Central memory CD8-positive, alpha-beta T cell (primary cell): ENCODE measurements around the gene BMP8B.
A peak's percentile ranks its signal among the peaks of the same experiment; 100 is the strongest.

ENCODE experiments used
- ATAC-seq: fragments of 150-1000 bp; cut with Tn5 transposase; replicated peaks from 2 replicates; pipeline ENCODE4 v1.10.0; 2022; ENCODE audit warnings: mild to moderate bottlenecking, moderate FRiP score, moderate number of reproducible peaks; ENCODE audit not compliant: poor library complexity, severe bottlenecking; ENCODE audit errors: extremely low read depth
- DNase-seq, 2 donors: peaks; one replicate each; pipeline ENCODE4 v3.0.0; 2021; ENCODE audit warnings: low spot score in 2 of 2
- H3K27ac Mint-ChIP-seq: one replicate; pipeline ENCODE4 v1.8.0; 2022; ENCODE audit warnings: low read depth, mild to moderate bottlenecking, moderate library complexity, mixed read lengths
- H3K27me3 Mint-ChIP-seq: one replicate; pipeline ENCODE4 v1.8.0; 2022; ENCODE audit warnings: mixed read lengths
- H3K36me3 Mint-ChIP-seq: one replicate; pipeline ENCODE4 v1.8.0; 2022; ENCODE audit warnings: mild to moderate bottlenecking, moderate library complexity, mixed read lengths; ENCODE audit not compliant: insufficient read depth
- H3K4me1 Mint-ChIP-seq: one replicate; pipeline ENCODE4 v1.8.0; 2022; ENCODE audit warnings: mixed read lengths
- H3K4me3 Mint-ChIP-seq: one replicate; pipeline ENCODE4 v1.8.0; 2022; ENCODE audit warnings: mild to moderate bottlenecking, moderate library complexity, mixed read lengths
- H3K9me3 Mint-ChIP-seq: one replicate; pipeline ENCODE4 v1.8.0; 2022; ENCODE audit warnings: mixed read lengths

BMP8B gene

GRCh38 chr1:39758556-39759435 lies 29.9 kb downstream of the BMP8B start:
- no peak overlapping the region for H3K4me3 Mint-ChIP-seq
- no peak overlapping the region for H3K27ac Mint-ChIP-seq
- H3K36me3 Mint-ChIP-seq: peaks cover 22% of the 10 kb centered on the region
- H3K4me1 Mint-ChIP-seq: peaks cover 4% of the 10 kb centered on the region
- ATAC-seq: no peak
- no peaks in the 10 kb centered on the region for H3K9me3 Mint-ChIP-seq
- H3K27me3 Mint-ChIP-seq: no peaks in the 10 kb centered on the region
- DNase-seq: no peak

- Mint-ChIP-seq H3K4me3 (no peak overlapping the region), H3K4me1 (peaks cover 4% of the 10 kb centered on the region), H3K27ac (no peak overlapping the region), H3K27me3 (no peaks in the 10 kb centered on the region), H3K36me3 (peaks cover 27% of the 10 kb centered on the region), H3K9me3 (no peaks in the 10 kb centered on the region)
- ATAC-seq (no peak), DNase-seq (no peak)
Measured at GRCh38 chr1:39757501-39757900, 31.2 kb downstream of the BMP8B start.

- no peaks in the 10 kb centered on the region for H3K27me3 Mint-ChIP-seq
- no peak overlapping the region for H3K4me3 Mint-ChIP-seq
- peaks cover 37% of the 10 kb centered on the region for H3K36me3 Mint-ChIP-seq
- peaks cover 10% of the 10 kb centered on the region for H3K4me1 Mint-ChIP-seq
- H3K27ac Mint-ChIP-seq: no peak overlapping the region
- ATAC-seq: no peak
- DNase-seq: no peak
- no peaks in the 10 kb centered on the region for H3K9me3 Mint-ChIP-seq
Measured at GRCh38 chr1:39755965-39756659, 32.6 kb downstream of the BMP8B start.

- no peaks in the 10 kb centered on the region for H3K9me3 Mint-ChIP-seq
- peaks cover 47% of the 10 kb centered on the region for H3K36me3 Mint-ChIP-seq
- no peak overlapping the region for H3K27ac Mint-ChIP-seq
- DNase-seq (no peak), ATAC-seq (no peak)
- peaks cover 10% of the 10 kb centered on the region for H3K4me1 Mint-ChIP-seq
- H3K27me3 Mint-ChIP-seq: no peaks in the 10 kb centered on the region
- H3K4me3 Mint-ChIP-seq: no peak overlapping the region
Measured at GRCh38 chr1:39754906-39755504, 33.7 kb downstream of the BMP8B start.

- H3K27me3 Mint-ChIP-seq: no peaks in the 10 kb centered on the region
- peaks cover 10% of the 10 kb centered on the region for H3K4me1 Mint-ChIP-seq
- H3K36me3 Mint-ChIP-seq: peaks cover 53% of the 10 kb centered on the region
- ATAC-seq: no peak
- DNase-seq: no peak
- H3K4me3 Mint-ChIP-seq: no peak overlapping the region
- no peak overlapping the region for H3K27ac Mint-ChIP-seq
- H3K9me3 Mint-ChIP-seq: no peaks in the 10 kb centered on the region
Measured at GRCh38 chr1:39754026-39754570, 34.6 kb downstream of the BMP8B start.

- no peak for DNase-seq
- Mint-ChIP-seq H3K4me1 (peaks cover 10% of the 10 kb centered on the region), H3K36me3 (peaks cover 53% of the 10 kb centered on the region), H3K9me3 (no peaks in the 10 kb centered on the region), H3K27me3 (no peaks in the 10 kb centered on the region), H3K27ac (no peak overlapping the region), H3K4me3 (no peak overlapping the region)
- ATAC-seq: no peak
Measured at GRCh38 chr1:39753132-39754025, 35.3 kb downstream of the BMP8B start.

- Mint-ChIP-seq H3K4me1 (peaks cover 10% of the 10 kb centered on the region), H3K27me3 (no peaks in the 10 kb centered on the region), H3K36me3 (peaks cover 55% of the 10 kb centered on the region), H3K27ac (no peak overlapping the region), H3K4me3 (no peak overlapping the region), H3K9me3 (no peaks in the 10 kb centered on the region)
- ATAC-seq: no peak
- no peak for DNase-seq
Measured at GRCh38 chr1:39752703-39753102, 36.0 kb downstream of the BMP8B start.

GRCh38 chr1:39751595-39751994 lies 37.1 kb downstream of the BMP8B start:
- no peak overlapping the region for H3K4me3 Mint-ChIP-seq
- H3K9me3 Mint-ChIP-seq: no peaks in the 10 kb centered on the region
- ATAC-seq (no peak), DNase-seq (no peak)
- H3K36me3 Mint-ChIP-seq: peaks cover 61% of the 10 kb centered on the region
- H3K4me1 Mint-ChIP-seq: peaks cover 15% of the 10 kb centered on the region
- H3K27ac Mint-ChIP-seq: no peak overlapping the region
- H3K27me3 Mint-ChIP-seq: no peaks in the 10 kb centered on the region

GRCh38 chr1:39745016-39745670 lies 43.5 kb downstream of the BMP8B start:
- Mint-ChIP-seq H3K4me1 (peaks cover 24% of the 10 kb centered on the region), H3K27ac (no peak overlapping the region), H3K9me3 (no peaks in the 10 kb centered on the region), H3K4me3 (no peak overlapping the region), H3K27me3 (no peaks in the 10 kb centered on the region), H3K36me3 (peaks cover 75% of the 10 kb centered on the region)
- ATAC-seq: no peak
- DNase-seq: no peak

GRCh38 chr1:39738622-39739366 lies 49.9 kb downstream of the BMP8B start, which contains the start of gene PPIE:
TSS of gene PPIE (plus strand) at chr1:39738882. CDS start at chr1:39738901, 19 bp downstream.
- peak; percentile 64 to 77 for DNase-seq
- Mint-ChIP-seq H3K4me3 (peak within 1 kb of the TSS; percentile 95), H3K27me3 (peaks cover 18% of the 10 kb centered on the region), H3K36me3 (peaks cover 24% of the 10 kb centered on the region), H3K27ac (peak within 1 kb of the TSS; percentile 92), H3K4me1 (peaks cover 33% of the 10 kb centered on the region), H3K9me3 (peaks cover 5% of the 10 kb centered on the region)
- ATAC-seq: peak; percentile 96

GRCh38 chr1:39737546-39738169 lies 51.0 kb downstream of the BMP8B start:
- H3K4me1 Mint-ChIP-seq: peaks cover 33% of the 10 kb centered on the region
- no peak for ATAC-seq

More at GRCh38 chr1:39737546-39738169, 51.0 kb downstream of the BMP8B start:
- H3K27ac Mint-ChIP-seq: peak overlapping the region; percentile 92
- H3K36me3 Mint-ChIP-seq: peaks cover 18% of the 10 kb centered on the region
- H3K27me3 Mint-ChIP-seq: peaks cover 28% of the 10 kb centered on the region
- DNase-seq: no peak
- H3K4me3 Mint-ChIP-seq: peak overlapping the region; percentile 17
- peaks cover 5% of the 10 kb centered on the region for H3K9me3 Mint-ChIP-seq
